OCI-LY1 (cell line): ENCODE measurements around the gene ATP5F1C.
"Not testable (repeated sequence)": the region's sequence is repeated elsewhere in the genome, so short reads cannot be mapped to it uniquely, and the experiment has no call there.

Experiments used
- H2AFZ ChIP-seq: fragments of 200-600 bp; sonication (generic), shearing (Covaris generic); 2 replicates; pipeline ENCODE4 v1.6.0; 2014; ENCODE audit warnings: antibody characterized with exemption, mild to moderate bottlenecking, low read length
- H3F3A ChIP-seq: fragments of 200-600 bp; sonication (generic), shearing (Covaris generic); 2 replicates; pipeline ENCODE4 v1.6.0; 2014; ENCODE audit warnings: mild to moderate bottlenecking, antibody characterized with exemption, low read length, moderate library complexity; ENCODE audit not compliant: insufficient read depth
- H3K27ac ChIP-seq: fragments of 200-600 bp; sonication (generic); 2 replicates; pipeline ENCODE4 v1.5.1; 2014; ENCODE audit warnings: low read length, mixed run types, mild to moderate bottlenecking, low read depth; ENCODE audit not compliant: poor library complexity, severe bottlenecking
- H3K27me3 ChIP-seq: fragments of 200-600 bp; sonication (generic); 2 replicates; pipeline ENCODE4 v1.6.0; 2014; ENCODE audit warnings: antibody characterized with exemption, mild to moderate bottlenecking, low read length, moderate library complexity; ENCODE audit not compliant: insufficient read depth
- H3K36me3 ChIP-seq: fragments of 200-600 bp; sonication (generic); 2 replicates; pipeline ENCODE4 v1.6.1; 2014; ENCODE audit warnings: mild to moderate bottlenecking, antibody characterized with exemption, low read length, moderate library complexity, mixed read lengths; ENCODE audit not compliant: insufficient read depth
- H3K4me1 ChIP-seq: fragments of 200-600 bp; sonication (generic); 2 replicates; pipeline ENCODE4 v1.5.1; 2014; ENCODE audit warnings: mild to moderate bottlenecking, low read length, moderate library complexity; ENCODE audit not compliant: insufficient read depth, severe bottlenecking
- H3K4me2 ChIP-seq: fragments of 200-600 bp; sonication (generic), shearing (Covaris generic); 2 replicates; pipeline ENCODE4 v1.6.1; 2014; ENCODE audit warnings: low read length
- H3K4me3 ChIP-seq: fragments of 200-600 bp; sonication (generic); 2 replicates; pipeline ENCODE4 v1.5.1; 2014; ENCODE audit warnings: low read length, low read depth, mild to moderate bottlenecking, mixed read lengths; ENCODE audit not compliant: poor library complexity, severe bottlenecking
- H3K79me2 ChIP-seq: fragments of 200-600 bp; shearing (Covaris generic); 2 replicates; pipeline ENCODE4 v1.6.1; 2016; ENCODE audit warnings: mixed run types, low read length, mixed read lengths; ENCODE audit not compliant: insufficient read depth
- H3K9ac ChIP-seq: fragments of 200-600 bp; sonication (generic), shearing (Covaris generic); 2 replicates; pipeline ENCODE4 v1.6.1; 2014; ENCODE audit warnings: mild to moderate bottlenecking, low read length, mixed read lengths
- H3K9me2 ChIP-seq: fragments of 200-600 bp; sonication (generic), shearing (Covaris generic); 2 replicates; pipeline ENCODE4 v1.6.1; 2014; ENCODE audit warnings: low read depth, mild to moderate bottlenecking, low read length, mixed read lengths
- H3K9me3 ChIP-seq: fragments of 200-600 bp; shearing (Covaris generic); 2 replicates; pipeline ENCODE4 v1.6.1; 2014; ENCODE audit warnings: low read length, mixed read lengths
- H4K20me1 ChIP-seq: fragments of 200-600 bp; sonication (generic), shearing (Covaris generic); 2 replicates; pipeline ENCODE4 v1.6.0; 2016; ENCODE audit warnings: mild to moderate bottlenecking, low read length; ENCODE audit not compliant: insufficient read depth
- EZH2 ChIP-seq: fragments of 200-600 bp; sonication (generic), shearing (Covaris generic); IDR thresholded peaks from 2 replicates; pipeline ENCODE4 v1.8.0; 2017; ENCODE audit warnings: borderline replicate concordance, mixed run types, mild to moderate bottlenecking, antibody characterized with exemption, low read length, moderate library complexity, mixed read lengths
- TF ChIP-seq, protein P1 (sequence below): fragments of 200-600 bp; sonication (generic), shearing (Covaris generic); IDR thresholded peaks from 2 replicates; pipeline ENCODE4 v1.5.1; 2017; ENCODE audit warnings: mild to moderate bottlenecking, antibody characterized with exemption, low read length, moderate library complexity, mixed read lengths

The ATP5F1C gene

DNA sequence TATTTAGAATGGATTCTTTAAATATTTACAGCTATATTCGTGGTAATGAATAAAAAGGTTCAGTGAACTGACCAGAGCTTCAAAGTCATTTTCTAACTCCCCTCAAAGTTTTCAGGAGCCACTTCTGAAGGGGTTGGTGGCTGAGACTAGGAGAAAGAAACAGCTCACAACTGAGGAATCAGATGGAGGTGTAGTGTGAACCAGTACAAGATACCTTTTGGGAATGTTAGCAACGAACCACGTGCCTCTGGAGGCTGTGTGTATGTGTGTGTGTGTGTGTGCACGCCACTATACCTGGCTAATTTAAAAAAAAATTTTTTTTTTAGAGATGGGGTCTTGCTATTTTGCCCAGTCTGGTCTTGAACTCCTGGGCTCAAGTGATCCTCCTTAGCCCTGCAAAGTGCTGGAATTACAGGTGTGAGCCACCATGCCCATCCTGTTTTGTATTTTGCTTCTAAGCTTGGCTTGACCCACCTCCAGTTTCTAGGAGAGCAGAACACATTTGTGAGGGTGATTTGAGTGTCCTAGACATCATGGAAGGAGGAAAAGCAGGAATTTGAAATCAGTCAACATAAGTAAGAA, 20.8 kb downstream of the ATP5F1C start:
- H3K4me3 ChIP-seq, result no peak overlapping the region
- no peaks in the 10 kb centered on the region for H3K9me2 ChIP-seq
- no peaks in the 10 kb centered on the region for H3K9me3 ChIP-seq
- H2AFZ ChIP-seq, result no peak overlapping the region
- 0 out of 2 replicates have a peak, but pooled peaks cover 4% of the 10 kb centered on the region for H3F3A ChIP-seq
- no peaks in the 10 kb centered on the region for H3K27me3 ChIP-seq
- H3K4me1 ChIP-seq, result no peaks in the 10 kb centered on the region
- H3K27ac ChIP-seq, result no peak overlapping the region
- H4K20me1 ChIP-seq, result no peaks in the 10 kb centered on the region
- H3K4me2 ChIP-seq, result no peak overlapping the region
- H3K9ac ChIP-seq, result no peak overlapping the region
- peaks cover 33% of the 10 kb centered on the region for H3K36me3 ChIP-seq
- no peak for TF ChIP-seq EZH2
- TF ChIP-seq, protein P1, sequence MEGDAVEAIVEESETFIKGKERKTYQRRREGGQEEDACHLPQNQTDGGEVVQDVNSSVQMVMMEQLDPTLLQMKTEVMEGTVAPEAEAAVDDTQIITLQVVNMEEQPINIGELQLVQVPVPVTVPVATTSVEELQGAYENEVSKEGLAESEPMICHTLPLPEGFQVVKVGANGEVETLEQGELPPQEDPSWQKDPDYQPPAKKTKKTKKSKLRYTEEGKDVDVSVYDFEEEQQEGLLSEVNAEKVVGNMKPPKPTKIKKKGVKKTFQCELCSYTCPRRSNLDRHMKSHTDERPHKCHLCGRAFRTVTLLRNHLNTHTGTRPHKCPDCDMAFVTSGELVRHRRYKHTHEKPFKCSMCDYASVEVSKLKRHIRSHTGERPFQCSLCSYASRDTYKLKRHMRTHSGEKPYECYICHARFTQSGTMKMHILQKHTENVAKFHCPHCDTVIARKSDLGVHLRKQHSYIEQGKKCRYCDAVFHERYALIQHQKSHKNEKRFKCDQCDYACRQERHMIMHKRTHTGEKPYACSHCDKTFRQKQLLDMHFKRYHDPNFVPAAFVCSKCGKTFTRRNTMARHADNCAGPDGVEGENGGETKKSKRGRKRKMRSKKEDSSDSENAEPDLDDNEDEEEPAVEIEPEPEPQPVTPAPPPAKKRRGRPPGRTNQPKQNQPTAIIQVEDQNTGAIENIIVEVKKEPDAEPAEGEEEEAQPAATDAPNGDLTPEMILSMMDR, result no peak
- H3K79me2 ChIP-seq, result no peaks in the 10 kb centered on the region

DNA sequence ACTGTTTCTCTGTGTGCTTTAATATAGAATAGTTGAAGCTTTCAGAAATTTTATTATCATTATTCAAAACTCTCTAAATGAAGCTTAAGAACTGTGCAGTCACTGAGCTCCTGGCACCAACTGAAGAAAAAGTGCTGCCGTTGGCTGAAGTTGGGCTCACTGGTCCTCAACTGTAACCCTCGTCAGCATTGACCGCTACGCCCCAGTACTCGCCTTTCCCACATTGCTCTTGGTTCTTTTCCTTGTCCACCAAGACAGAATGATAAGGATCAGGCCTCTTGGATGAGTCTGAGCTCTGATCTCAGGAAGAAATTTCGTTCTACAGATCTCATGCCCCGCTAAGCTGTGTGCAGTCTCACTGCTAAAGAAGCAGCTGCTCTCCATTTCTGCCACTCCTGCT, 22.5 kb downstream of the ATP5F1C start:
- no peaks in the 10 kb centered on the region for H3K79me2 ChIP-seq
- no peak overlapping the region for H3K9ac ChIP-seq
- no peaks in the 10 kb centered on the region for H3K9me2 ChIP-seq
- H3K4me1 ChIP-seq, result no peaks in the 10 kb centered on the region
- peaks cover 16% of the 10 kb centered on the region for H3K36me3 ChIP-seq
- H2AFZ ChIP-seq, result no peak overlapping the region
- H3K27ac ChIP-seq, result no peak overlapping the region
- no peaks in the 10 kb centered on the region for H3K27me3 ChIP-seq
- no peak overlapping the region for H3K4me2 ChIP-seq
- 0 out of 2 replicates have a peak, but pooled peaks cover 4% of the 10 kb centered on the region for H3F3A ChIP-seq
- TF ChIP-seq EZH2, result no peak
- TF ChIP-seq, protein P1, result no peak
- H4K20me1 ChIP-seq, result no peaks in the 10 kb centered on the region
- H3K9me3 ChIP-seq, result no peaks in the 10 kb centered on the region
- no peak overlapping the region for H3K4me3 ChIP-seq

DNA sequence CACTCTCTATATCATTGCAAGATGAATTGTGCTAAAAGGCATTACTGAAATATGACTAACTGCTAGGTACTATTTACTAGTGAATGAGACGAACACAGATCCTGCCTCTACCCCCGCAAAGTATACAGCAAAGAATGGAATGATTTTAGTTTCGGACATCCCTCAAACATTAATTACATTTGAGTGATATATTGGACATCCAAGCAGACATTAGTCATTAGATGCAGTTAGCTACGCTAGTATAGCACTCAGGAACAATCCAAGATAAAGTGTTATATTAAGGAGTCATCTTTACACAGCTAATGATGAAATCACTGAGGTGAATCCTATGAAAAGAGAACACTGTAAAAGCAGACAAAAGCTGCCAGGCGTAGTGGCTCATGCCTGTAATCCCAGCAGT, 23.0 kb downstream of the ATP5F1C start:
- Histone ChIP-seq H4K20me1 (no peaks in the 10 kb centered on the region), H3K9me2 (no peaks in the 10 kb centered on the region), H3K27ac (no peak overlapping the region), H3K27me3 (no peaks in the 10 kb centered on the region), H3K36me3 (peaks cover 16% of the 10 kb centered on the region), H3K4me2 (no peak overlapping the region), H2AFZ (no peak overlapping the region), H3K79me2 (no peaks in the 10 kb centered on the region), H3K9ac (no peak overlapping the region), H3K4me1 (no peaks in the 10 kb centered on the region), H3K4me3 (no peak overlapping the region), H3K9me3 (no peaks in the 10 kb centered on the region), H3F3A (0 out of 2 replicates have a peak, but pooled peaks cover 4% of the 10 kb centered on the region)
- no peak for TF ChIP-seq EZH2
- TF ChIP-seq, protein P1, result no peak

- not testable (repeated sequence) for H3K27me3 ChIP-seq, H3K4me1 ChIP-seq, H3K9me3 ChIP-seq, H4K20me1 ChIP-seq, H3K4me3 ChIP-seq, H2AFZ ChIP-seq, H3K4me2 ChIP-seq, H3K9me2 ChIP-seq, H3K79me2 ChIP-seq, H3K27ac ChIP-seq, H3K9ac ChIP-seq, H3F3A ChIP-seq
- peaks cover 14% of the 10 kb centered on the region for H3K36me3 ChIP-seq
Measured at GRCh38 chr10:7811743-7812142, 23.8 kb downstream of the ATP5F1C start.
